ENCODE data around the gene BTK. TPM values are rescaled to one million over a fixed set of nuclear protein-coding genes. Genes with fewer than 3 reads are reported as not detected.

The BTK gene
- total and polyA plus RNA-seq, 9 of the 15 experiments (the other 6 are each of a cell fraction or from before 2014, with no cell fraction given) = 14.9 to 93.4 (median 65.2) TPM

DNA sequence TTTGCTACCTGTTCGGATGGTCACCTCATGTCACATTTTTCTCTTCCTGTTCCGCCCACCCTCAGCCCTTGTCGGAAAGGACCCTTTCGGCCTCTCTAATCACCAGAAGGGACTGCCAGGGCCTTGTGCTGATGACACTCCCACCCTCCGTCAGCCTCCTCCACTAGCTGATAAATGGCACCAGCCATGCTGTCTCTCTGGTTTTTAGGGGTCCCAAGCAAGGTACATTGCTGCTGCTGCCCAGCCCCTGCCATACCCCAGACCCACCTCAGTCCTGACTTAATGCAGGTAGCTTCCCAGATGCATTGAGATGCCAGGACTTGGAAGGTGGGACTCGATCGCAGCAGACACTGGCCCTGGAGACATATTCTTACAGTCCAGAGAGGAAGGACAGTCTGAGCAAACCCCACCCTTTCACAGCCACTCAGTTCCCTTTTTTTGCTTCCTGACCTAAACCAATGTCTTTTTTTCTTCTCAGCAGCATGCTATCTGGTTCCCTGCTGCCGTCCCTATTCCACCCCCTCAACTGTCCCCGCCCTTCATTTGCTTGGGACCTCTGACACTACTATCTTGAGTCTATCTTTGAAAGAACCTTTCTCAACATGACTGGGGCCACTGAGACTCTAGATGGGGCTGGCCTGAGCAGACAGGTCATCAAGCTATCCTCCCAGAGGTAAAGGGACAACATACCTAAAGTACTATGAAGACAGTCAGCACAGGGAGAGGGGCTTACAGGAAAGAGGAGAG lies at the start of gene BTK (continued):
- TF ChIP-seq, protein P1, sequence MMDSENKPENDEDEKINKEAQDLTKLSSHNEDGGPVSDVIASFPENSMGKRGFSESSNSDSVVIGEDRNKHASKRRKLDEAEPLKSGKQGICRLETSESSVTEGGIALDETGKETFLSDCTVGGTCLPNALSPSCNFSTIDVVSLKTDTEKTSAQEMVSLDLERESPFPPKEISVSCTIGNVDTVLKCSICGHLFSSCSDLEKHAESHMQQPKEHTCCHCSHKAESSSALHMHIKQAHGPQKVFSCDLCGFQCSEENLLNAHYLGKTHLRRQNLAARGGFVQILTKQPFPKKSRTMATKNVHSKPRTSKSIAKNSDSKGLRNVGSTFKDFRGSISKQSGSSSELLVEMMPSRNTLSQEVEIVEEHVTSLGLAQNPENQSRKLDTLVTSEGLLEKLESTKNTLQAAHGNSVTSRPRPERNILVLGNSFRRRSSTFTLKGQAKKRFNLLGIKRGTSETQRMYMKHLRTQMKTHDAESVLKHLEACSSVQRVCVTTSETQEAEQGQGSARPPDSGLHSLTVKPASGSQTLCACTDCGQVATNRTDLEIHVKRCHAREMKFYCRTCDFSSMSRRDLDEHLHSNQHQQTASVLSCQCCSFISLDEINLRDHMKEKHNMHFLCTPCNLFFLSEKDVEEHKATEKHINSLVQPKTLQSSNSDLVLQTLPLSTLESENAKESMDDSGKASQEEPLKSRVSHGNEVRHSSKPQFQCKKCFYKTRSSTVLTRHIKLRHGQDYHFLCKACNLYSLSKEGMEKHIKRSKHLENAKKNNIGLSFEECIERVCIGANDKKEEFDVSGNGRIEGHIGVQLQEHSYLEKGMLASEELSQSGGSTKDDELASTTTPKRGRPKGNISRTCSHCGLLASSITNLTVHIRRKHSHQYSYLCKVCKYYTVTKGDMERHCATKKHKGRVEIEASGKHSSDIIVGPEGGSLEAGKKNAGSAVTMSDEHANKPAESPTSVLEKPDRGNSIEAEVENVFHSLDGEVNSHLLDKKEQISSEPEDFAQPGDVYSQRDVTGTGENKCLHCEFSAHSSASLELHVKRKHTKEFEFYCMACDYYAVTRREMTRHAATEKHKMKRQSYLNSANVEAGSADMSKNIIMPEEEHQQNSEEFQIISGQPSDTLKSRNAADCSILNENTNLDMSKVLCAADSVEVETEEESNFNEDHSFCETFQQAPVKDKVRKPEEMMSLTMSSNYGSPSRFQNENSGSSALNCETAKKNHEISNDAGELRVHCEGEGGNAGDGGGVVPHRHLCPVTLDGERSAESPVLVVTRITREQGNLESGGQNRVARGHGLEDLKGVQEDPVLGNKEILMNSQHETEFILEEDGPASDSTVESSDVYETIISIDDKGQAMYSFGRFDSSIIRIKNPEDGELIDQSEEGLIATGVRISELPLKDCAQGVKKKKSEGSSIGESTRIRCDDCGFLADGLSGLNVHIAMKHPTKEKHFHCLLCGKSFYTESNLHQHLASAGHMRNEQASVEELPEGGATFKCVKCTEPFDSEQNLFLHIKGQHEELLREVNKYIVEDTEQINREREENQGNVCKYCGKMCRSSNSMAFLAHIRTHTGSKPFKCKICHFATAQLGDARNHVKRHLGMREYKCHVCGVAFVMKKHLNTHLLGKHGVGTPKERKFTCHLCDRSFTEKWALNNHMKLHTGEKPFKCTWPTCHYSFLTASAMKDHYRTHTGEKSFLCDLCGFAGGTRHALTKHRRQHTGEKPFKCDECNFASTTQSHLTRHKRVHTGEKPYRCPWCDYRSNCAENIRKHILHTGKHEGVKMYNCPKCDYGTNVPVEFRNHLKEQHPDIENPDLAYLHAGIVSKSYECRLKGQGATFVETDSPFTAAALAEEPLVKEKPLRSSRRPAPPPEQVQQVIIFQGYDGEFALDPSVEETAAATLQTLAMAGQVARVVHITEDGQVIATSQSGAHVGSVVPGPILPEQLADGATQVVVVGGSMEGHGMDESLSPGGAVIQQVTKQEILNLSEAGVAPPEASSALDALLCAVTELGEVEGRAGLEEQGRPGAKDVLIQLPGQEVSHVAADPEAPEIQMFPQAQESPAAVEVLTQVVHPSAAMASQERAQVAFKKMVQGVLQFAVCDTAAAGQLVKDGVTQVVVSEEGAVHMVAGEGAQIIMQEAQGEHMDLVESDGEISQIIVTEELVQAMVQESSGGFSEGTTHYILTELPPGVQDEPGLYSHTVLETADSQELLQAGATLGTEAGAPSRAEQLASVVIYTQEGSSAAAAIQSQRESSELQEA (IDR thresholded peaks at IDR 0.05; ENCODE audit: low read depth) = no peak
- peak in 2 of 3 experiments; percentile 6 to 42 for TF ChIP-seq YY1 (IDR thresholded peaks at IDR 0.05; ENCODE audit: borderline replicate concordance in 1 of 3, control insufficient read depth in 1 of 3, extremely low read depth in 1 of 3, insufficient read depth in 3 of 3, insufficient read length in 1 of 3, insufficient replicate concordance in 2 of 3, low read depth in 1 of 3, low read length in 2 of 3)
- TF ChIP-seq POLR2B (IDR thresholded peaks at IDR 0.05; ENCODE audit: low read depth, partially characterized antibody) = peak; percentile 53
- TF ChIP-seq SAFB2 (IDR thresholded peaks at IDR 0.05; ENCODE audit: borderline replicate concordance, low read depth, low read length, severe bottlenecking) = no peak
- no peak for TF ChIP-seq DACH1 (IDR thresholded peaks at IDR 0.05; ENCODE audit: partially characterized antibody)
- no peak for TF ChIP-seq CAMTA2 (CRISPR knock-in tag; conservative IDR thresholded peaks at IDR 0.05)
- TF ChIP-seq NCOA4 (IDR thresholded peaks at IDR 0.05; ENCODE audit: partially characterized antibody) = no peak
- TF ChIP-seq, protein P2, sequence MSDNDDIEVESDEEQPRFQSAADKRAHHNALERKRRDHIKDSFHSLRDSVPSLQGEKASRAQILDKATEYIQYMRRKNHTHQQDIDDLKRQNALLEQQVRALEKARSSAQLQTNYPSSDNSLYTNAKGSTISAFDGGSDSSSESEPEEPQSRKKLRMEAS (CRISPR knock-in tag; IDR thresholded peaks at IDR 0.05) = 0 out of 2 replicates have a peak, but pooled peaks have one; percentile 8
- no peak for TF ChIP-seq SAFB (IDR thresholded peaks at IDR 0.05; ENCODE audit: borderline replicate concordance, low read depth, low read length)
- TF ChIP-seq FOS (IDR thresholded peaks at IDR 0.05; ENCODE audit: extremely low read depth, insufficient read length) = no peak
